Activated CD4-positive, alpha-beta memory T cell treated with anti-CD3 and anti-CD28 coated beads for 36 hours (primary cell): ENCODE measurements around the gene PHF21A. TPM values are rescaled to one million over a fixed set of nuclear protein-coding genes. Genes with fewer than 3 reads are reported as not detected.

Experiments
- CTCF ChIA-PET: fragments of 350-600 bp; sonication (Branson Sonifier 250); formaldehyde crosslinking; loops from one replicate; lab custom pipeline; 2021; ENCODE audit warnings: antibody characterized with exemption, inconsistent platforms; lab: Charles Lee
- POLR2A ChIA-PET: fragments of 350-600 bp; sonication (Branson Sonifier 250); formaldehyde crosslinking; loops from one replicate; lab custom pipeline; 2021; ENCODE audit warnings: antibody characterized with exemption; lab: Charles Lee
- DNase-seq: peaks from one replicate; pipeline ENCODE4 v3.0.0-alpha.2; 2020
- H3K27ac Mint-ChIP-seq: one replicate; pipeline ENCODE4 v1.8.0; 2021; ENCODE audit warnings: mixed read lengths
- H3K27me3 Mint-ChIP-seq: one replicate; pipeline ENCODE4 v1.8.0; 2021; ENCODE audit warnings: mixed read lengths
- H3K36me3 Mint-ChIP-seq: one replicate; pipeline ENCODE4 v1.8.0; 2021; ENCODE audit warnings: mixed read lengths
- H3K4me1 Mint-ChIP-seq: one replicate; pipeline ENCODE4 v1.8.0; 2021; ENCODE audit warnings: low read depth, mixed read lengths
- H3K4me3 Mint-ChIP-seq: one replicate; pipeline ENCODE4 v1.8.0; 2021; ENCODE audit warnings: mild to moderate bottlenecking, mixed read lengths
- H3K9me3 Mint-ChIP-seq: one replicate; pipeline ENCODE4 v1.8.0; 2021; ENCODE audit warnings: mixed read lengths
- intact Hi-C: fragments of 100-400 bp; cut with micrococcal nuclease; formaldehyde crosslinking; loops from one replicate; pipeline ENCODE4 v1.15.1; 2023
- total RNA-seq, 2 experiments: library from RNA; stranded (reverse); gene quantifications; one replicate each; pipeline ENCODE4 v1.2.3, GENCODE V29; 2021

PHF21A gene
- total RNA-seq, 2 experiments from 2014 or later = 38.0 to 40.0 TPM

- ChIA-PET CTCF (interaction anchor here (0.7 kb wide), 1 partner anchor 20 kb away, joined by 3 read pairs; no protein-coding TSS in a partner anchor), POLR2A (no interaction called here)
- Mint-ChIP-seq H3K27me3 (peaks cover 11% of the 10 kb centered on the region), H3K4me1 (peaks cover 25% of the 10 kb centered on the region), H3K27ac (peak within 1 kb of the TSS; percentile 49), H3K36me3 (peaks cover 3% of the 10 kb centered on the region), H3K9me3 (no peaks in the 10 kb centered on the region), H3K4me3 (peak within 1 kb of the TSS; percentile 75)
- no peak for DNase-seq
- intact Hi-C loops = no loop called here
Measured at GRCh38 chr11:45922425-45923082, 198.7 kb downstream of the PHF21A start, which contains the start of gene LARGE2. Gene LARGE2 (plus strand): TSS chr11:45922656. CDS start chr11:45922883, 227 bp downstream.

GRCh38 chr11:45921561-45922424 is 199.5 kb downstream of the PHF21A start:
- Mint-ChIP-seq H3K9me3 (no peaks in the 10 kb centered on the region), H3K36me3 (peaks cover 3% of the 10 kb centered on the region), H3K4me3 (peak overlapping the region; percentile 49), H3K27me3 (peaks cover 11% of the 10 kb centered on the region), H3K27ac (no peak overlapping the region), H3K4me1 (peaks cover 21% of the 10 kb centered on the region)
- ChIA-PET POLR2A (no interaction called here), CTCF (interaction anchor here (0.7 to 1.2 kb wide), 3 partner anchors 8 to 43 kb away, joined by 3 read pairs; no protein-coding TSS in a partner anchor)
- intact Hi-C loops = no loop called here
- no peak for DNase-seq

GRCh38 chr11:45920531-45921477 is 200.4 kb downstream of the PHF21A start:
- H3K27me3 Mint-ChIP-seq = peaks cover 11% of the 10 kb centered on the region
- H3K9me3 Mint-ChIP-seq = no peaks in the 10 kb centered on the region
- intact Hi-C loops = no loop called here
- peaks cover 6% of the 10 kb centered on the region for H3K36me3 Mint-ChIP-seq
- ChIA-PET CTCF (interaction anchor here (1.1 to 1.2 kb wide), 2 partner anchors 9 to 44 kb away, joined by 3 read pairs; no protein-coding TSS in a partner anchor), POLR2A (no interaction called here)
- peak overlapping the region; percentile 49 for H3K4me3 Mint-ChIP-seq
- DNase-seq = no peak
- peaks cover 29% of the 10 kb centered on the region for H3K4me1 Mint-ChIP-seq
- no peak overlapping the region for H3K27ac Mint-ChIP-seq

- Mint-ChIP-seq H3K27ac (no peak overlapping the region), H3K9me3 (no peaks in the 10 kb centered on the region), H3K4me3 (no peak overlapping the region), H3K36me3 (peaks cover 8% of the 10 kb centered on the region), H3K4me1 (peaks cover 31% of the 10 kb centered on the region), H3K27me3 (peaks cover 11% of the 10 kb centered on the region)
- ChIA-PET POLR2A (no interaction called here), CTCF (no interaction called here)
- intact Hi-C loops = loop anchor here (2.0 to 5.0 kb wide), 3 partner anchors 202 to 1353 kb away; partner anchors contain the start of genes CD82 and PHF21A
- DNase-seq = no peak
Measured at GRCh38 chr11:45919806-45920530, 201.3 kb downstream of the PHF21A start.

- H3K27ac Mint-ChIP-seq = peak overlapping the region; percentile 89
- peaks cover 10% of the 10 kb centered on the region for H3K36me3 Mint-ChIP-seq
- POLR2A ChIA-PET = interaction anchor here (2.2 kb wide), 1 partner anchor 8 kb away, joined by 7 read pairs; no protein-coding TSS in a partner anchor
- peaks cover 9% of the 10 kb centered on the region for H3K27me3 Mint-ChIP-seq
- intact Hi-C loops = loop anchor here (1.0 to 5.0 kb wide), 6 partner anchors 72 to 1352 kb away; partner anchors contain the start of genes ARHGAP1, CD82, CRY2 and PHF21A
- no peaks in the 10 kb centered on the region for H3K9me3 Mint-ChIP-seq
- H3K4me3 Mint-ChIP-seq = peak overlapping the region; percentile 96
- DNase-seq = no peak
- peaks cover 29% of the 10 kb centered on the region for H3K4me1 Mint-ChIP-seq
- CTCF ChIA-PET = interaction anchor here (0.6 to 1.1 kb wide), 3 partner anchors 59 to 147 kb away, joined by 3 to 4 read pairs (median 3); no protein-coding TSS in a partner anchor
Measured at GRCh38 chr11:45918962-45919675, 202.1 kb downstream of the PHF21A start.

- Mint-ChIP-seq H3K9me3 (no peaks in the 10 kb centered on the region), H3K4me1 (peaks cover 28% of the 10 kb centered on the region), H3K4me3 (peak overlapping the region; percentile 96), H3K27ac (peak overlapping the region; percentile 96), H3K36me3 (peaks cover 12% of the 10 kb centered on the region), H3K27me3 (peaks cover 6% of the 10 kb centered on the region)
- intact Hi-C loops = loop anchor here (1.0 to 5.0 kb wide), 6 partner anchors 71 to 1351 kb away; partner anchors contain the start of genes ARHGAP1, CD82, CRY2 and PHF21A
- DNase-seq = peak; percentile 83
- ChIA-PET CTCF (interaction anchor here (0.6 to 2.2 kb wide), 7 partner anchors 59 to 320 kb away, joined by 3 to 7 read pairs (median 4); no protein-coding TSS in a partner anchor), POLR2A (interaction anchor here (0.7 to 2.2 kb wide), 6 partner anchors 9 to 320 kb away, joined by 3 to 7 read pairs (median 4); partner anchors contain the start of gene CRY2)
Measured at GRCh38 chr11:45918331-45918941, 202.8 kb downstream of the PHF21A start.

- POLR2A ChIA-PET = interaction anchor here (0.7 to 2.2 kb wide), 6 partner anchors 8 to 321 kb away, joined by 3 to 7 read pairs (median 4); partner anchors contain the start of gene CRY2
- H3K4me1 Mint-ChIP-seq = peaks cover 26% of the 10 kb centered on the region
- H3K27me3 Mint-ChIP-seq = peaks cover 3% of the 10 kb centered on the region
- H3K9me3 Mint-ChIP-seq = no peaks in the 10 kb centered on the region
- H3K4me3 Mint-ChIP-seq = peak within 1 kb of the TSS; percentile 96
- intact Hi-C loops = loop anchor here (1.0 to 5.0 kb wide), 6 partner anchors 70 to 1350 kb away; partner anchors contain the start of genes ARHGAP1, CD82, CRY2 and PHF21A
- peak; percentile 98 for DNase-seq
- peaks cover 12% of the 10 kb centered on the region for H3K36me3 Mint-ChIP-seq
- peak within 1 kb of the TSS; percentile 96 for H3K27ac Mint-ChIP-seq
- CTCF ChIA-PET = interaction anchor here (0.6 to 2.2 kb wide), 7 partner anchors 71 to 320 kb away, joined by 3 to 7 read pairs (median 4); no protein-coding TSS in a partner anchor
Measured at GRCh38 chr11:45917623-45918330, 203.5 kb downstream of the PHF21A start, which contains the start of gene PEX16. Gene PEX16 (minus strand): TSS chr11:45917877. CDS start chr11:45917811, 66 bp downstream.

GRCh38 chr11:45917286-45917622 is 204.0 kb downstream of the PHF21A start:
- Mint-ChIP-seq H3K9me3 (no peaks in the 10 kb centered on the region), H3K36me3 (peaks cover 12% of the 10 kb centered on the region), H3K4me3 (peak overlapping the region; percentile 96), H3K27ac (peak overlapping the region; percentile 96), H3K4me1 (peaks cover 26% of the 10 kb centered on the region), H3K27me3 (peaks cover 3% of the 10 kb centered on the region)
- ChIA-PET POLR2A (interaction anchor here (2.0 to 2.2 kb wide), 2 partner anchors 10 to 70 kb away, joined by 5 to 7 read pairs; partner anchors contain the start of gene CRY2), CTCF (interaction anchor here (0.6 to 2.2 kb wide), 3 partner anchors 71 to 89 kb away, joined by 3 to 7 read pairs (median 6); no protein-coding TSS in a partner anchor)
- peak; percentile 42 for DNase-seq
- intact Hi-C loops = loop anchor here (5.0 kb wide), 2 partner anchors 205 to 1350 kb away; partner anchors contain the start of genes CD82 and PHF21A

GRCh38 chr11:45915446-45915845 is 205.8 kb downstream of the PHF21A start:
- Mint-ChIP-seq H3K27ac (no peak overlapping the region), H3K36me3 (peaks cover 20% of the 10 kb centered on the region), H3K9me3 (no peaks in the 10 kb centered on the region), H3K27me3 (no peaks in the 10 kb centered on the region), H3K4me1 (peaks cover 26% of the 10 kb centered on the region), H3K4me3 (no peak overlapping the region)
- CTCF ChIA-PET = no interaction called here
- no peak for DNase-seq
- POLR2A ChIA-PET = no interaction called here
- intact Hi-C loops = loop anchor here (5.0 kb wide), 2 partner anchors 207 to 1348 kb away; partner anchors contain the start of genes CD82 and PHF21A
